Fibroblast of lung (primary cell): Measurements from ENCODE around the gene TSBP1.

Source experiments
- CTCF ChIP-seq, 2 donors: IDR thresholded peaks in 1 of 2; conservative IDR thresholded peaks in 1 of 2; 1 replicate in 1 of 2; 2 replicates in 1 of 2; pipeline ENCODE4 v1.5.1; 2011 to 2012; ENCODE audit warnings: low read length in 2 of 2, control low read depth in 1 of 2, inconsistent platforms in 1 of 2, low read depth in 1 of 2, mild to moderate bottlenecking in 1 of 2
- EZH2 ChIP-seq: IDR thresholded peaks from 2 replicates; pipeline ENCODE4 v1.5.1; 2012; ENCODE audit warnings: low read length, control low read depth, mild to moderate bottlenecking; ENCODE audit errors: missing control alignments

- no peak for TF ChIP-seq CTCF (conservative IDR thresholded peaks at IDR 0.05 in 1 of 2, IDR thresholded peaks at IDR 0.05 in 1 of 2; ENCODE audit: low read depth in 1 of 2, low read length in 2 of 2)
- no peak for TF ChIP-seq EZH2
These were observed 116.9 kb downstream of the TSBP1 start for GRCh38 chr6:32254761-32255198.
